ENCODE results near the gene CHST3.

- TF ChIP-seq CTCF (conservative IDR thresholded peaks at IDR 0.05; ENCODE audit: low read length) (no peak), EZH2phosphoT487 (IDR thresholded peaks at IDR 0.05; ENCODE audit: borderline replicate concordance) (no peak)
These were observed 32.9 kb upstream of the CHST3 start for GRCh38 chr10:71931295-71931694.
